Measurements from ENCODE around the gene RBKS.
"Not testable (repeated sequence)": the region's sequence is repeated elsewhere in the genome, so short reads cannot be mapped to it uniquely, and the experiment has no call there.

Gene RBKS

DNA sequence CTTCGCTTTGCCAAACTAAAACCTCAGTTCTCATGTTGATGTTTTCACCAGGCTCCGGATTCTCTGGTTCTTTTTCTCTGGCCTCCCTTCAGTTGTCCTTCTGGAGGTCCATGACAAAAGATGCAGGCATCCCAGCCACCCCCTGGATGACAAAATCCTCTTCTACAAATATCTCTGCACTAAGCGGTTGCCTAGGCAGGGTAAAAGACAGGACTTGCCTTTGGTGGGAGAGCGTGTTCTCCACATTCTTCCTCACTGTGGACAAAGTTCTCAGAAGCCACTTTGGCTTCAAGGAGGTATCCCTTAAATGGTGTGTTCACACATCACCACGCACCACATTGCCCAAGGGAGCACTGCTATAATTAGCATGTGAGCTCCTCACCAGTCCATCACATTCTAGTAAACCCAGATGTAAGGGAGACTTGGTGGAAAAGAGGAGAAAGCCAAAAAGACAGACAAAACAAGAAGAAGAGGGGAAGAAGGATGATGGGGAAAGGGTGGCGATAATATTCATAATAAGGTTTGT, 142.3 kb downstream of the RBKS start:
- H3K27me3 ChIP-seq (ENCODE audit: insufficient read depth, low read length): no peaks in the 10 kb centered on the region
- H3K36me3 ChIP-seq (ENCODE audit: control insufficient read depth in 1 of 2, insufficient read depth in 2 of 2, low read length in 2 of 2): no peaks in the 10 kb centered on the region
- no peak overlapping the region for H2BK12ac ChIP-seq (ENCODE audit: low read length)
- no peak overlapping the region for H2AFZ ChIP-seq (ENCODE audit: insufficient read depth, low read length, poor library complexity)
- DNase-seq: no peak
- H3K23ac ChIP-seq (ENCODE audit: low read length): no peak overlapping the region
- H2AK5ac ChIP-seq (ENCODE audit: low read length): no peak overlapping the region
- no peak overlapping the region for H3K27ac ChIP-seq (ENCODE audit: low read depth, low read length)
- H4K8ac ChIP-seq (ENCODE audit: low read depth, low read length): no peak overlapping the region
- peaks cover 3 to 8% of the 10 kb centered on the region in 2 experiments for H3K4me1 ChIP-seq (ENCODE audit: control insufficient read depth in 1 of 2, insufficient read depth in 2 of 2, low read length in 2 of 2)
- peaks cover 2% of the 10 kb centered on the region for H3K79me1 ChIP-seq (ENCODE audit: low read length)
- H3K4me2 ChIP-seq (ENCODE audit: low read length): no peak overlapping the region
- no peak overlapping the region for H4K12ac ChIP-seq (ENCODE audit: low read depth, low read length)
- H3K79me2 ChIP-seq (ENCODE audit: control insufficient read depth, insufficient read depth, low read length, poor library complexity): peaks cover 2% of the 10 kb centered on the region
- no peak overlapping the region for H4K91ac ChIP-seq (ENCODE audit: low read depth, low read length)
- no peak overlapping the region for H3K4ac ChIP-seq (ENCODE audit: low read depth, low read length)
- no peak overlapping the region for H3K18ac ChIP-seq (ENCODE audit: low read length)
- H3K9me3 ChIP-seq (ENCODE audit: insufficient read depth, low read depth, low read length): peaks cover 2% of the 10 kb centered on the region
- no CpG with 5 or more reads among the region's 6 CpGs for WGBS (ENCODE audit: extremely low coverage, insufficient coverage, insufficient read length)
- H3K9ac ChIP-seq (ENCODE audit: low read length): no peak overlapping the region
- H3K4me3 ChIP-seq (ENCODE audit: low read depth, low read length): no peak overlapping the region
- H2BK120ac ChIP-seq (ENCODE audit: insufficient read depth, low read length, poor library complexity): no peak overlapping the region
- H2BK5ac ChIP-seq (ENCODE audit: low read depth, low read length, poor library complexity): no peak overlapping the region
- H3K14ac ChIP-seq (ENCODE audit: low read length): no peak overlapping the region

DNA sequence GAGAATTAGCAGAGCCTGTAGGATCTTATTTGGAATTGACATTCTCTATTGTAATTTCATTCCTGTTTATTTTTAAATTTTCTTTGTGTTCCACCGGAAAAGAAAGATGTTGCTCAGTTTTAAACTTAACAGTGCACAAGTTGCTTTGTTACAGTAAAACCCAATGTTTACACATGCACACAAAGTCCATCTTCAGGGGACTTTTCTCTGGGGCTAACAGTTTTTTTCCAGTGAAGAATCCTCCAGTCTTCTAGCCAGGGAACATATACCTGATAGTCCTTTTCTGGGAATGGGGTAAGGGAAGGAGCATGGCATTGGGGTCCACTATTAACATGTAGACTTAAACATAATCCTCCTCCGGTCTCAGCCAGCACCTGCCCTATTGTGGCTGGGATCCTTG, 143.9 kb downstream of the RBKS start:
- Histone ChIP-seq H3K23ac (ENCODE audit: low read length) (no peak overlapping the region), H3K27ac (ENCODE audit: low read depth, low read length) (no peak overlapping the region), H3K79me2 (ENCODE audit: control insufficient read depth, insufficient read depth, low read length, poor library complexity) (no peaks in the 10 kb centered on the region), H4K91ac (ENCODE audit: low read depth, low read length) (no peak overlapping the region), H3K27me3 (ENCODE audit: insufficient read depth, low read length) (no peaks in the 10 kb centered on the region), H2BK120ac (ENCODE audit: insufficient read depth, low read length, poor library complexity) (no peak overlapping the region), H2BK5ac (ENCODE audit: low read depth, low read length, poor library complexity) (no peak overlapping the region), H3K4me2 (ENCODE audit: low read length) (no peak overlapping the region), H3K36me3 (ENCODE audit: control insufficient read depth in 1 of 2, insufficient read depth in 2 of 2, low read length in 2 of 2) (no peaks in the 10 kb centered on the region), H3K4me3 (ENCODE audit: low read depth, low read length) (no peak overlapping the region), H3K4me1 (ENCODE audit: control insufficient read depth in 1 of 2, insufficient read depth in 2 of 2, low read length in 2 of 2) (no peaks in the 10 kb centered on the region), H4K8ac (ENCODE audit: low read depth, low read length) (no peak overlapping the region), H2BK12ac (ENCODE audit: low read length) (no peak overlapping the region), H3K79me1 (ENCODE audit: low read length) (no peaks in the 10 kb centered on the region), H3K18ac (ENCODE audit: low read length) (no peak overlapping the region), H3K14ac (ENCODE audit: low read length) (no peak overlapping the region), H3K9ac (ENCODE audit: low read length) (no peak overlapping the region), H3K9me3 (ENCODE audit: insufficient read depth, low read depth, low read length) (peaks cover 2% of the 10 kb centered on the region), H4K12ac (ENCODE audit: low read depth, low read length) (no peak overlapping the region), H2AFZ (ENCODE audit: insufficient read depth, low read length, poor library complexity) (no peak overlapping the region), H3K4ac (ENCODE audit: low read depth, low read length) (no peak overlapping the region), H2AK5ac (ENCODE audit: low read length) (no peak overlapping the region)
- no peak for DNase-seq
- WGBS (ENCODE audit: extremely low coverage, insufficient coverage, insufficient read length): no CpG with 5 or more reads among the region's 2 CpGs

DNA sequence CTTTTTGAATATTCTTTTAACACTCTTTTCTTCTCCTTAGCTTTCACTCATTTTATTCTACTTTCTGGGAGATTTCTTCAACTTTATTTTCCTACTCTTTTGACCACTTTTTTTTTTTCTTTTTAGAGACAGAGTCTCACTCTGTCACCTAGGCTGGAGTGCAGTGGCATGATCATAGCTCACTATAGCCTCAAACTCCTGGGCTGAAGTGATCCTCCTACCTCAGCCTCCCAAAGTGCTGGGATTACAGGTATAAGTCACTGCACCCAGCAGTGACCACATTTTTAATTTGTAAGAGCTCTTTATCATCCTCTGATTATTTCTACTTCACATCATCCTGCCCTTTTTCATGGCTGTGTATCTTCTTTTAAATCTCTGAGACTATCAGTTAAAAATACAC, 144.7 kb downstream of the RBKS start:
- not testable (repeated sequence) for DNase-seq; H3K9me3 ChIP-seq (ENCODE audit: insufficient read depth, low read depth, low read length); H4K12ac ChIP-seq (ENCODE audit: low read depth, low read length); H2AFZ ChIP-seq (ENCODE audit: insufficient read depth, low read length, poor library complexity); H3K4ac ChIP-seq (ENCODE audit: low read depth, low read length); H3K79me2 ChIP-seq (ENCODE audit: control insufficient read depth, insufficient read depth, low read length, poor library complexity); H3K14ac ChIP-seq (ENCODE audit: low read length); H3K36me3 ChIP-seq (ENCODE audit: control insufficient read depth in 1 of 2, insufficient read depth in 2 of 2, low read length in 2 of 2); H2AK5ac ChIP-seq (ENCODE audit: low read length); H2BK12ac ChIP-seq (ENCODE audit: low read length); H2BK5ac ChIP-seq (ENCODE audit: low read depth, low read length, poor library complexity); H3K4me3 ChIP-seq (ENCODE audit: low read depth, low read length); H4K8ac ChIP-seq (ENCODE audit: low read depth, low read length); H3K4me2 ChIP-seq (ENCODE audit: low read length); H3K27ac ChIP-seq (ENCODE audit: low read depth, low read length); H3K23ac ChIP-seq (ENCODE audit: low read length); H3K4me1 ChIP-seq (ENCODE audit: control insufficient read depth in 1 of 2, insufficient read depth in 2 of 2, low read length in 2 of 2); H4K91ac ChIP-seq (ENCODE audit: low read depth, low read length); H3K79me1 ChIP-seq (ENCODE audit: low read length); H2BK120ac ChIP-seq (ENCODE audit: insufficient read depth, low read length, poor library complexity); H3K18ac ChIP-seq (ENCODE audit: low read length); H3K9ac ChIP-seq (ENCODE audit: low read length); H3K27me3 ChIP-seq (ENCODE audit: insufficient read depth, low read length)

DNA sequence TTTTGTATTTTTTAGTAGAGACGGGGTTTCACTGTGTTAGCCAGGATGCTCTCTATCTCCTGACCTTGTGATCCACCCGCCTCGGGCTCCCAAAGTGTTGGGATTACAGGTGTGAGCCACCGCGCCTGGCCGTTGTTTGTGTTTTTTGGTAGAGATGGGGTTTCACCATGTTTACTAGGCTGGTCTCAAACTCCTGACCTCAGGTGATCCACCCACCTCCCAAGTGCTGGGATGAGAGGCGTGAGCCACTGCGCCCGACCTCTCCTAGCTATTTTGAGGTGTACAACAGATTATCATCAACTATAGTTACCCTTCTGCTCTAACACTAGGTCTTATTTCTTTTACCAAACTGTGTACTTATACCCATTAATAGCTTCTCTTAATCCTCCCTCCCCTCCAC, 147.6 kb downstream of the RBKS start:
- no peaks in the 10 kb centered on the region for H3K4me1 ChIP-seq (ENCODE audit: control insufficient read depth in 1 of 2, insufficient read depth in 2 of 2, low read length in 2 of 2)
- no peak overlapping the region for H3K27ac ChIP-seq (ENCODE audit: low read depth, low read length)
- H4K8ac ChIP-seq (ENCODE audit: low read depth, low read length): no peak overlapping the region
- H3K18ac ChIP-seq (ENCODE audit: low read length): no peak overlapping the region
- H2BK12ac ChIP-seq (ENCODE audit: low read length): no peak overlapping the region
- no peaks in the 10 kb centered on the region for H3K79me2 ChIP-seq (ENCODE audit: control insufficient read depth, insufficient read depth, low read length, poor library complexity)
- H3K14ac ChIP-seq (ENCODE audit: low read length): no peak overlapping the region
- WGBS (ENCODE audit: extremely low coverage, insufficient coverage, insufficient read length): no CpG with 5 or more reads among the region's 9 CpGs
- no peak for DNase-seq
- H3K4me3 ChIP-seq (ENCODE audit: low read depth, low read length): no peak overlapping the region
- no peak overlapping the region for H2BK120ac ChIP-seq (ENCODE audit: insufficient read depth, low read length, poor library complexity)
- peaks cover 2% of the 10 kb centered on the region for H3K9me3 ChIP-seq (ENCODE audit: insufficient read depth, low read depth, low read length)
- H3K9ac ChIP-seq (ENCODE audit: low read length): no peak overlapping the region
- H2AFZ ChIP-seq (ENCODE audit: insufficient read depth, low read length, poor library complexity): no peak overlapping the region
- no peak overlapping the region for H4K91ac ChIP-seq (ENCODE audit: low read depth, low read length)
- no peaks in the 10 kb centered on the region for H3K36me3 ChIP-seq (ENCODE audit: control insufficient read depth in 1 of 2, insufficient read depth in 2 of 2, low read length in 2 of 2)
- no peak overlapping the region for H2BK5ac ChIP-seq (ENCODE audit: low read depth, low read length, poor library complexity)
- H3K79me1 ChIP-seq (ENCODE audit: low read length): no peaks in the 10 kb centered on the region
- no peak overlapping the region for H3K4me2 ChIP-seq (ENCODE audit: low read length)
- H3K4ac ChIP-seq (ENCODE audit: low read depth, low read length): no peak overlapping the region
- H2AK5ac ChIP-seq (ENCODE audit: low read length): no peak overlapping the region
- H3K23ac ChIP-seq (ENCODE audit: low read length): no peak overlapping the region
- H4K12ac ChIP-seq (ENCODE audit: low read depth, low read length): no peak overlapping the region
- no peaks in the 10 kb centered on the region for H3K27me3 ChIP-seq (ENCODE audit: insufficient read depth, low read length)

Data from trophoblast cell (in vitro differentiated cells and primary cell).